ENCODE data around the gene TBKBP1. TPM values are rescaled to one million over a fixed set of nuclear protein-coding genes. Genes with fewer than 3 reads are reported as not detected.

The TBKBP1 gene
- total RNA-seq, 1 donor from 2014 or later = 3.0 TPM

GRCh38 chr17:47652570-47652969, 41.4 kb upstream of the TBKBP1 start:
- Histone ChIP-seq H2AFZ (replicated peaks) (no peak overlapping the region), H3K9ac (no peak overlapping the region), H3K4me3 (no peak overlapping the region), H3K79me2 (ENCODE audit: low read depth) (peaks cover 90% of the 10 kb centered on the region), H3K27ac (no peak overlapping the region), H4K20me1 (ENCODE audit: low read depth) (peaks cover 67% of the 10 kb centered on the region), H3K27me3 (no peaks in the 10 kb centered on the region), H3K4me1 (peaks cover 19% of the 10 kb centered on the region), H3K9me3 (ENCODE audit: low read depth) (no peaks in the 10 kb centered on the region), H3K4me2 (peak overlapping the region; percentile 82), H3F3A (ENCODE audit: low read depth) (peaks cover 35% of the 10 kb centered on the region), H3K36me3 (peaks cover 30% of the 10 kb centered on the region)
- no peak overlapping the region for H3K4me3 Mint-ChIP-seq
- peaks cover 41% of the 10 kb centered on the region for H3K36me3 Mint-ChIP-seq
- peak; percentile 8 for DNase-seq (ENCODE audit: low spot score)
- H3K27ac Mint-ChIP-seq = no peak overlapping the region
- H3K9me3 Mint-ChIP-seq = peaks cover 2% of the 10 kb centered on the region
- TF ChIP-seq EZH2 (IDR thresholded peaks at IDR 0.05) = no peak
- no peak for TF ChIP-seq EZH2phosphoT487 (IDR thresholded peaks at IDR 0.05)
- no peak for TF ChIP-seq CTCF (IDR thresholded peaks at IDR 0.05)
- H3K27me3 Mint-ChIP-seq (ENCODE audit: insufficient read depth, low read depth) = peaks cover 5% of the 10 kb centered on the region
- H3K4me1 Mint-ChIP-seq = peaks cover 35% of the 10 kb centered on the region

DNA sequence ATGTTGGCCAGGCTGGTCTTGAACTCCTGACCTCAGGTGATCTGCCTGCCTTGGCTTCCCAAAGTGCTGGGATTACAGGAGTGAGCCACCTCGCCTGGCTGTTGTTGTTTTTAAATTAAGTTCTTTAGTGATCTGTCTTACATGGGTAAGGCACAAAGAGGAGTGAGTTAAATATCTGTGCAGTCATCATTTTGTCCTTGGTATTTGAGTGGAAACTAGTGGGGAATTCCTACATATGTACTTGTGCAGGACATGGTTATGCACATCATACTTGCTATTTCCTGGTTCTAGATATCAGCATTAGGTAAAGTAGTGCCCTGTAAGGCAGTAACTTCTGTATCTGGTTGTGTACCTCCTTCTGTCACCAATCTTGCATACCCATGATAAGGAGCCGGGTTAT, 40.5 kb upstream of the TBKBP1 start:
- no peak overlapping the region for H3K9ac ChIP-seq
- peaks cover 37% of the 10 kb centered on the region for H3K36me3 ChIP-seq
- no peak for DNase-seq (ENCODE audit: low spot score)
- no peak overlapping the region for H3K27ac ChIP-seq
- Mint-ChIP-seq H3K27ac (no peak overlapping the region), H3K9me3 (peaks cover 2% of the 10 kb centered on the region), H3K36me3 (peaks cover 45% of the 10 kb centered on the region), H3K4me1 (peaks cover 32% of the 10 kb centered on the region), H3K4me3 (peak overlapping the region; percentile 54), H3K27me3 (ENCODE audit: insufficient read depth, low read depth) (peaks cover 5% of the 10 kb centered on the region)
- H3K9me3 ChIP-seq (ENCODE audit: low read depth) = no peaks in the 10 kb centered on the region
- peak overlapping the region; percentile 82 for H3K4me2 ChIP-seq
- peaks cover 19% of the 10 kb centered on the region for H3K4me1 ChIP-seq
- no peaks in the 10 kb centered on the region for H3K27me3 ChIP-seq
- H3K79me2 ChIP-seq (ENCODE audit: low read depth) = peaks cover 90% of the 10 kb centered on the region
- H2AFZ ChIP-seq (replicated peaks) = no peak overlapping the region
- peaks cover 76% of the 10 kb centered on the region for H4K20me1 ChIP-seq (ENCODE audit: low read depth)
- peaks cover 43% of the 10 kb centered on the region for H3F3A ChIP-seq (ENCODE audit: low read depth)
- no peak overlapping the region for H3K4me3 ChIP-seq
- TF ChIP-seq EZH2 (IDR thresholded peaks at IDR 0.05) (no peak), EZH2phosphoT487 (IDR thresholded peaks at IDR 0.05) (no peak), CTCF (IDR thresholded peaks at IDR 0.05) (no peak)

DNA sequence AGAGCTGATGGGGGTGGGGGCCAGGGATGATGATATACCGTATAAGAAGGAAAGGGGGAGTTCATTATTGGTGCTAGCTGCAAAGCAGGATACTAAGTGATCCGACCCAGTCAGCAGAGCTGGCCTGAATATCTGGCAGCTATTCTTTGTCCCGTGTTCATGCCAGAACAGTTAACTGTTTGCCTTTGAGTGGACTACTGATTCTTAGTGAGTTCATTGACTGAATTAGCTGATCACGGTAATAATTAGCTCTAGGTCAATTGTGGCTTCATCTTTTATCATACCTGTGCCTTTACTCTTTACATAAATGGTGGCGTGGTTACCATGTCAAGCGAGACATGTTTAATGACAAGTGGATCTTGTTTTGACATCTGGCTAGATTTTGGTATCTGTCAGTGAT, 39.0 kb upstream of the TBKBP1 start:
- Histone ChIP-seq H3K9me3 (ENCODE audit: low read depth) (no peaks in the 10 kb centered on the region), H3K9ac (peak overlapping the region; percentile 39), H3K36me3 (peaks cover 43% of the 10 kb centered on the region), H3K4me2 (peak overlapping the region; percentile 1), H2AFZ (replicated peaks) (no peak overlapping the region), H3K27me3 (no peaks in the 10 kb centered on the region), H3K79me2 (ENCODE audit: low read depth) (peaks cover 98% of the 10 kb centered on the region), H3K4me3 (no peak overlapping the region), H3K4me1 (peaks cover 19% of the 10 kb centered on the region), H3K27ac (no peak overlapping the region), H3F3A (ENCODE audit: low read depth) (peaks cover 45% of the 10 kb centered on the region), H4K20me1 (ENCODE audit: low read depth) (peaks cover 91% of the 10 kb centered on the region)
- Mint-ChIP-seq H3K36me3 (peaks cover 49% of the 10 kb centered on the region), H3K4me1 (peaks cover 26% of the 10 kb centered on the region), H3K9me3 (peaks cover 2% of the 10 kb centered on the region), H3K27ac (no peak overlapping the region), H3K27me3 (ENCODE audit: insufficient read depth, low read depth) (peaks cover 2% of the 10 kb centered on the region), H3K4me3 (no peak overlapping the region)
- no peak for DNase-seq (ENCODE audit: low spot score)
- TF ChIP-seq EZH2 (IDR thresholded peaks at IDR 0.05) = no peak
- no peak for TF ChIP-seq CTCF (IDR thresholded peaks at IDR 0.05)
- TF ChIP-seq EZH2phosphoT487 (IDR thresholded peaks at IDR 0.05) = no peak

All from neural progenitor cell (in vitro differentiated cells).